GM06990 (cell line): ENCODE data around the gene ACSF2.

Experiments used
- DNase-seq: peaks from one replicate; pipeline ENCODE4 v3.0.0-alpha.2; 2011; ENCODE audit not compliant: insufficient read length; ENCODE audit errors: extremely low read depth
- H3K27me3 ChIP-seq: replicated peaks from 2 replicates; pipeline ENCODE4 v1.6.0; 2011; ENCODE audit warnings: low read length; ENCODE audit not compliant: control insufficient read depth, insufficient read depth
- H3K36me3 ChIP-seq: 2 replicates; pipeline ENCODE4 v1.5.1; 2011; ENCODE audit warnings: low read length; ENCODE audit not compliant: control insufficient read depth, insufficient read depth
- H3K4me3 ChIP-seq: replicated peaks from 2 replicates; pipeline ENCODE4 v1.5.1; 2011; ENCODE audit warnings: low read depth, mild to moderate bottlenecking, control low read depth, low read length
- TF ChIP-seq, protein P1 (sequence below): IDR thresholded peaks from 2 replicates; pipeline ENCODE4 v1.5.1; 2011; ENCODE audit warnings: low read length, control low read depth, mild to moderate bottlenecking, inconsistent platforms; ENCODE audit not compliant: insufficient read depth, poor library complexity, severe bottlenecking

The ACSF2 gene

DNA sequence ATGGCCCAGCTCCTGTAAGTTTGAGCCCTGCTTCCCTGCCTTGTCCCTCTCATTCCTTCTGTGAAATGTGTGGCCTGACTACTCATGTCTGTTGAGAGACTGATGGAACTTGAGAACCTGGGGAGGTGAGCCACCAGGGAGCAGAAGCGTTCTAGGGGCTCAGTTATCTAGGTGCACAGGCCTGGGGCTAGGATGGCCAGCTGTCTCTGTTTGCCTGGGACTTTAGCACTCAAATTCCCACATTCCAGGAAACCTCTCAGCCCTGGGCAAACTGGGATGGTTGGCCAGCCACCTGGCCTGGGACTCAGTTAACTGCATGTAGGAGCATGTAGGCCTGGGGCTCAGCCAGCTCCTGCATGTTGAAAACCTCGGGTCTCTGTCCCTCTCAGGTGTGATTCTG, 97.2 kb downstream of the ACSF2 start:
- Histone ChIP-seq H3K27me3 (no peaks in the 10 kb centered on the region), H3K4me3 (no peak overlapping the region), H3K36me3 (no peaks in the 10 kb centered on the region)
- TF ChIP-seq, protein P1, sequence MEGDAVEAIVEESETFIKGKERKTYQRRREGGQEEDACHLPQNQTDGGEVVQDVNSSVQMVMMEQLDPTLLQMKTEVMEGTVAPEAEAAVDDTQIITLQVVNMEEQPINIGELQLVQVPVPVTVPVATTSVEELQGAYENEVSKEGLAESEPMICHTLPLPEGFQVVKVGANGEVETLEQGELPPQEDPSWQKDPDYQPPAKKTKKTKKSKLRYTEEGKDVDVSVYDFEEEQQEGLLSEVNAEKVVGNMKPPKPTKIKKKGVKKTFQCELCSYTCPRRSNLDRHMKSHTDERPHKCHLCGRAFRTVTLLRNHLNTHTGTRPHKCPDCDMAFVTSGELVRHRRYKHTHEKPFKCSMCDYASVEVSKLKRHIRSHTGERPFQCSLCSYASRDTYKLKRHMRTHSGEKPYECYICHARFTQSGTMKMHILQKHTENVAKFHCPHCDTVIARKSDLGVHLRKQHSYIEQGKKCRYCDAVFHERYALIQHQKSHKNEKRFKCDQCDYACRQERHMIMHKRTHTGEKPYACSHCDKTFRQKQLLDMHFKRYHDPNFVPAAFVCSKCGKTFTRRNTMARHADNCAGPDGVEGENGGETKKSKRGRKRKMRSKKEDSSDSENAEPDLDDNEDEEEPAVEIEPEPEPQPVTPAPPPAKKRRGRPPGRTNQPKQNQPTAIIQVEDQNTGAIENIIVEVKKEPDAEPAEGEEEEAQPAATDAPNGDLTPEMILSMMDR, result no peak
- no peak for DNase-seq
